H9 (cell line): Measurements from ENCODE around the gene DHFR2. TPM values are rescaled to one million over a fixed set of nuclear protein-coding genes. Genes with fewer than 3 reads are reported as not detected.

Experiments used
- DNase-seq: peaks from one replicate; pipeline ENCODE4 v3.0.0-alpha.2; 2017
- H2AFZ ChIP-seq: one replicate; pipeline ENCODE4 v1.6.1; 2013; ENCODE audit warnings: mild to moderate bottlenecking, low read length, control low read depth, moderate library complexity
- H2AK5ac ChIP-seq: 2 replicates; pipeline ENCODE4 v1.6.1; 2013; ENCODE audit warnings: low read length, control low read depth, mixed read lengths; ENCODE audit not compliant: insufficient read length
- H2BK120ac ChIP-seq: one replicate; pipeline ENCODE4 v1.6.1; 2013; ENCODE audit warnings: low read depth, mild to moderate bottlenecking, low read length, control low read depth, inconsistent platforms; ENCODE audit not compliant: poor library complexity, severe bottlenecking
- H2BK12ac ChIP-seq: 2 replicates; pipeline ENCODE4 v1.6.1; 2013; ENCODE audit warnings: low read length, control low read depth, mixed read lengths, low read depth; ENCODE audit not compliant: insufficient read length
- H2BK15ac ChIP-seq: 2 replicates; pipeline ENCODE4 v1.6.1; 2013; ENCODE audit warnings: low read depth, low read length, control low read depth
- H2BK20ac ChIP-seq: one replicate; pipeline ENCODE4 v1.6.1; 2013; ENCODE audit warnings: low read depth, mild to moderate bottlenecking, low read length, control low read depth, inconsistent platforms; ENCODE audit not compliant: poor library complexity, severe bottlenecking
- H2BK5ac ChIP-seq: 2 replicates; pipeline ENCODE4 v1.6.1; 2013; ENCODE audit warnings: low read length, control low read depth, mixed read lengths; ENCODE audit not compliant: insufficient read length
- H3K14ac ChIP-seq: 2 replicates; pipeline ENCODE4 v1.6.1; 2013; ENCODE audit warnings: low read length, control low read depth; ENCODE audit not compliant: insufficient read depth
- H3K18ac ChIP-seq: 2 replicates; pipeline ENCODE4 v1.6.1; 2013; ENCODE audit warnings: low read depth, mild to moderate bottlenecking, mixed read lengths, low read length, control low read depth; ENCODE audit not compliant: insufficient read length
- H3K23ac ChIP-seq: 2 replicates; pipeline ENCODE4 v1.6.1; 2013; ENCODE audit warnings: low read length, control low read depth, mixed read lengths, low read depth; ENCODE audit not compliant: insufficient read length
- H3K23me2 ChIP-seq: 2 replicates; pipeline ENCODE4 v1.6.1; 2013; ENCODE audit warnings: low read depth, mild to moderate bottlenecking, mixed read lengths, low read length, control low read depth; ENCODE audit not compliant: insufficient read length, poor library complexity, severe bottlenecking
- H3K27ac ChIP-seq: 2 replicates; pipeline ENCODE4 v1.5.1; 2013; ENCODE audit warnings: low read length, control low read depth, mixed read lengths, low read depth; ENCODE audit not compliant: insufficient read length
- H3K27me3 ChIP-seq: 2 replicates; pipeline ENCODE4 v1.6.1; 2013; ENCODE audit warnings: low read length, control low read depth, inconsistent platforms; ENCODE audit not compliant: insufficient read depth
- H3K4ac ChIP-seq: 2 replicates; pipeline ENCODE4 v1.6.1; 2013; ENCODE audit warnings: low read depth, mild to moderate bottlenecking, control low read depth, inconsistent platforms, low read length, moderate library complexity
- H3K4me1 ChIP-seq: 2 replicates; pipeline ENCODE4 v1.6.1; 2013; ENCODE audit warnings: low read length, control low read depth, inconsistent platforms; ENCODE audit not compliant: insufficient read depth
- H3K4me2 ChIP-seq: 2 replicates; pipeline ENCODE4 v1.6.1; 2013; ENCODE audit warnings: low read length, control low read depth, mixed read lengths; ENCODE audit not compliant: insufficient read length, insufficient read depth
- H3K56ac ChIP-seq: 2 replicates; pipeline ENCODE4 v1.6.1; 2013; ENCODE audit warnings: low read depth, mild to moderate bottlenecking, mixed read lengths, low read length, control low read depth; ENCODE audit not compliant: insufficient read length
- H3K79me1 ChIP-seq: 2 replicates; pipeline ENCODE4 v1.6.1; 2013; ENCODE audit warnings: low read depth, mild to moderate bottlenecking, moderate library complexity, low read length, control low read depth, inconsistent platforms; ENCODE audit not compliant: insufficient read depth, poor library complexity, severe bottlenecking
- H3K79me2 ChIP-seq: 2 replicates; pipeline ENCODE4 v1.6.1; 2013; ENCODE audit warnings: low read length, control low read depth, inconsistent platforms; ENCODE audit not compliant: insufficient read depth
- H3K9ac ChIP-seq: 2 replicates; pipeline ENCODE4 v1.6.1; 2013; ENCODE audit warnings: low read length, control low read depth, mixed read lengths; ENCODE audit not compliant: insufficient read length; ENCODE audit errors: extremely low read depth
- H3K9me3 ChIP-seq: one replicate; pipeline ENCODE4 v1.6.1; 2013; ENCODE audit warnings: low read depth, low read length, inconsistent platforms; ENCODE audit not compliant: control insufficient read depth
- H3T11ph ChIP-seq: one replicate; pipeline ENCODE4 v1.6.1; 2013; ENCODE audit warnings: mild to moderate bottlenecking, low read length, control low read depth, inconsistent platforms
- H4K20me1 ChIP-seq: one replicate; pipeline ENCODE4 v1.6.1; 2013; ENCODE audit not compliant: control insufficient read depth, insufficient read length, insufficient read depth
- H4K5ac ChIP-seq: 2 replicates; pipeline ENCODE4 v1.6.1; 2013; ENCODE audit warnings: low read depth, mild to moderate bottlenecking, mixed read lengths, low read length, control low read depth; ENCODE audit not compliant: insufficient read length
- H4K8ac ChIP-seq: replicated peaks from 2 replicates; pipeline ENCODE4 v1.6.1; 2013; ENCODE audit warnings: low read length, control low read depth, mixed read lengths, low read depth; ENCODE audit not compliant: insufficient read length
- H4K91ac ChIP-seq: 2 replicates; pipeline ENCODE4 v1.6.1; 2013; ENCODE audit warnings: low read depth, mild to moderate bottlenecking, moderate library complexity, mixed read lengths, low read length, control low read depth; ENCODE audit not compliant: insufficient read length
- H3K27ac Mint-ChIP-seq, 3 experiments: 2 replicates in 2 of 3; 3 replicates in 1 of 3; pipeline ENCODE4 v1.8.0; 2020 to 2021; ENCODE audit warnings: mixed read lengths in 3 of 3, mild to moderate bottlenecking in 1 of 3, moderate library complexity in 1 of 3
- H3K27me3 Mint-ChIP-seq: 2 replicates; pipeline ENCODE4 v1.8.0; 2021; ENCODE audit warnings: low read depth, mild to moderate bottlenecking, moderate library complexity, mixed read lengths
- H3K36me3 Mint-ChIP-seq, 3 experiments: 2 replicates in 2 of 3; 3 replicates in 1 of 3; pipeline ENCODE4 v1.8.0; 2020 to 2021; ENCODE audit warnings: low read depth in 3 of 3, mixed read lengths in 3 of 3; ENCODE audit not compliant: insufficient read depth in 1 of 3
- H3K4me1 Mint-ChIP-seq, 2 experiments: 2 replicates each; pipeline ENCODE4 v1.8.0; 2020; ENCODE audit warnings: mixed read lengths in 2 of 2
- H3K4me3 Mint-ChIP-seq, 2 experiments: 2 replicates in 1 of 2; 3 replicates in 1 of 2; pipeline ENCODE4 v1.8.0; 2020 to 2021; ENCODE audit warnings: mild to moderate bottlenecking in 2 of 2, mixed read lengths in 2 of 2, moderate library complexity in 1 of 2
- H3K9me3 Mint-ChIP-seq, 2 experiments: 2 replicates in 1 of 2; 3 replicates in 1 of 2; pipeline ENCODE4 v1.8.0; 2020; ENCODE audit warnings: mild to moderate bottlenecking in 2 of 2, mixed read lengths in 2 of 2, moderate library complexity in 1 of 2
- CTCF ChIP-seq: fragments of 200-600 bp; sonication (generic); conservative IDR thresholded peaks from 3 replicates; pipeline ENCODE4 v1.8.0; 2021; ENCODE audit warnings: antibody characterized with exemption, mild to moderate bottlenecking
- WGBS: extraction: QIAGEN DNeasy Blood & Tissue Kit; methylation state at CpG from one replicate; pipeline ENCODE4 v1.1.7; 2013; ENCODE audit warnings: missing lambda C conversion rate, low lambda C conversion rate, mixed read lengths; ENCODE audit not compliant: insufficient read length; ENCODE audit errors: extremely low coverage; 5-methylcytosine and 5-hydroxymethylcytosine counted together
- long read RNA-seq: library from polyadenylated mRNA; unstranded; transcript quantifications from one replicate; pipeline ENCODE4 v2.0.0, GENCODE V29; 2020
- total RNA-seq: library from RNA; stranded (reverse); gene quantifications from 2 replicates; pipeline ENCODE4 v1.2.1, GENCODE V29; 2021

The DHFR2 gene
- 1.6 and 1.7 TPM in 2 replicates for total RNA-seq
- long read RNA-seq, full-length matches to known transcripts: 10 of 12 reads
- long read RNA-seq, partial matches to known transcripts: 0 of 12 reads
- long read RNA-seq, other reads (novel, unspliced or antisense): 2 of 12 reads

- no peak for TF ChIP-seq CTCF
- Histone ChIP-seq H3K27ac (peak within 1 kb of the TSS; percentile 72), H3K79me1 (peaks cover 4% of the 10 kb centered on the region), H2BK12ac (no peak within 1 kb of the TSS), H2BK15ac (no peak within 1 kb of the TSS), H3K14ac (peak within 1 kb of the TSS; percentile 99), H3K18ac (peak within 1 kb of the TSS; percentile 93), H3K9ac (peak within 1 kb of the TSS; percentile 89), H3K27me3 (no peaks in the 10 kb centered on the region), H3K4me1 (no peaks in the 10 kb centered on the region; the same call in none of the 2 replicates), H4K5ac (no peak within 1 kb of the TSS), H3K79me2 (no peaks in the 10 kb centered on the region; the same call in 1 of the 2 replicates), H3K23ac (no peak within 1 kb of the TSS), H3T11ph (peak within 1 kb of the TSS; percentile 97), H3K4ac (no peak within 1 kb of the TSS; the same call in 1 of the 2 replicates), H2AFZ (peak within 1 kb of the TSS; percentile 90), H3K56ac (no peak within 1 kb of the TSS), H2BK120ac (no peak within 1 kb of the TSS), H3K9me3 (no peaks in the 10 kb centered on the region), H2BK20ac (no peak within 1 kb of the TSS), H4K20me1 (no peaks in the 10 kb centered on the region), H3K23me2 (peaks cover 8% of the 10 kb centered on the region), H4K8ac (no peak within 1 kb of the TSS), H3K4me2 (peak within 1 kb of the TSS; percentile 73), H2BK5ac (no peak within 1 kb of the TSS), H2AK5ac (no peak within 1 kb of the TSS), H4K91ac (no peak within 1 kb of the TSS)
- no CpG with 5 or more reads among the region's 52 CpGs for WGBS
- peaks cover 0 to 2% of the 10 kb centered on the region in 2 experiments; a peak in 1 of 5 replicates for H3K9me3 Mint-ChIP-seq
- H3K27ac Mint-ChIP-seq: peak within 1 kb of the TSS; percentile 99 to 100 (median 100)
- peak; percentile 96 for DNase-seq
- H3K36me3 Mint-ChIP-seq: peaks cover 8 to 15% (median 9%) of the 10 kb centered on the region in 3 experiments; a peak in 6 of 7 replicates
- H3K4me3 Mint-ChIP-seq: peak within 1 kb of the TSS; percentile 96 to 98
- no peaks in the 10 kb centered on the region for H3K27me3 Mint-ChIP-seq
- H3K4me1 Mint-ChIP-seq: peaks cover 5 to 8% of the 10 kb centered on the region in 2 experiments
Observed at GRCh38 chr3:94062513-94063404, at the start of gene DHFR2, which contains the start of gene NSUN3. TSS of gene DHFR2 (minus strand) at chr3:94062916. CDS start at chr3:94061511, 1,405 bp downstream. TSS of gene NSUN3 (plus strand) at chr3:94063061. CDS start at chr3:94063127, 66 bp downstream.
